WTC11 (cell line): ENCODE results near the gene DESI2.
"Not testable (repeated sequence)": the region's sequence is repeated elsewhere in the genome, so short reads cannot be mapped to it uniquely, and the experiment has no call there.

ENCODE experiments used
- CBFB ChIP-seq: sonication (generic); formaldehyde crosslinking; IDR thresholded peaks from 2 replicates; pipeline ENCODE4 v1.8.1; 2022; ENCODE audit warnings: mild to moderate bottlenecking, low read depth, missing genetic modification reagents
- CREM ChIP-seq: sonication (generic); formaldehyde crosslinking; IDR thresholded peaks from 2 replicates; pipeline ENCODE4 v1.8.1; 2022; ENCODE audit warnings: mild to moderate bottlenecking, missing genetic modification reagents, moderate library complexity
- FOXK1 ChIP-seq: sonication (generic); formaldehyde crosslinking; IDR thresholded peaks from 2 replicates; pipeline ENCODE4 v1.8.0; 2022; ENCODE audit warnings: mild to moderate bottlenecking, moderate library complexity, missing genetic modification reagents
- NR3C1 ChIP-seq: sonication (generic); formaldehyde crosslinking; conservative IDR thresholded peaks from 2 replicates; pipeline ENCODE4 v1.8.1; 2023; ENCODE audit warnings: low read depth, mild to moderate bottlenecking, missing genetic modification reagents
- SMAD4 ChIP-seq: sonication (generic); formaldehyde crosslinking; IDR thresholded peaks from 2 replicates; pipeline ENCODE4 v1.8.0; 2022; ENCODE audit warnings: mild to moderate bottlenecking, missing genetic modification reagents
- ZBTB21 ChIP-seq: sonication (generic); formaldehyde crosslinking; IDR thresholded peaks from 2 replicates; pipeline ENCODE4 v1.8.1; 2023; ENCODE audit warnings: mild to moderate bottlenecking, missing genetic modification reagents, borderline replicate concordance
- TF ChIP-seq, protein P1 (sequence below): fragments of 200-600 bp; IDR thresholded peaks from 2 replicates; pipeline ENCODE4 v1.8.0; 2022; ENCODE audit warnings: antibody characterized with exemption
- TF ChIP-seq, protein P2 (sequence below): sonication (generic); formaldehyde crosslinking; IDR thresholded peaks from 2 replicates; pipeline ENCODE4 v1.8.0; 2023; ENCODE audit warnings: mild to moderate bottlenecking, missing genetic modification reagents
- TF ChIP-seq, protein P3 (sequence below): sonication (generic); formaldehyde crosslinking; IDR thresholded peaks from 2 replicates; pipeline ENCODE4 v1.8.0; 2022; ENCODE audit warnings: mild to moderate bottlenecking, missing genetic modification reagents
- TF ChIP-seq, protein P4 (sequence below): sonication (generic); formaldehyde crosslinking; IDR thresholded peaks from 2 replicates; pipeline ENCODE4 v1.8.1; 2022; ENCODE audit warnings: mild to moderate bottlenecking, missing genetic modification reagents, moderate library complexity, borderline replicate concordance
- TF ChIP-seq, protein P5 (sequence below): sonication (generic); formaldehyde crosslinking; IDR thresholded peaks from 2 replicates; pipeline ENCODE4 v1.8.1; 2023; ENCODE audit warnings: mild to moderate bottlenecking, missing genetic modification reagents, moderate library complexity
- TF ChIP-seq, protein P6 (sequence below): sonication (generic); formaldehyde crosslinking; IDR thresholded peaks from 2 replicates; pipeline ENCODE4 v1.8.0; 2022; ENCODE audit warnings: mild to moderate bottlenecking, missing genetic modification reagents

DNA sequence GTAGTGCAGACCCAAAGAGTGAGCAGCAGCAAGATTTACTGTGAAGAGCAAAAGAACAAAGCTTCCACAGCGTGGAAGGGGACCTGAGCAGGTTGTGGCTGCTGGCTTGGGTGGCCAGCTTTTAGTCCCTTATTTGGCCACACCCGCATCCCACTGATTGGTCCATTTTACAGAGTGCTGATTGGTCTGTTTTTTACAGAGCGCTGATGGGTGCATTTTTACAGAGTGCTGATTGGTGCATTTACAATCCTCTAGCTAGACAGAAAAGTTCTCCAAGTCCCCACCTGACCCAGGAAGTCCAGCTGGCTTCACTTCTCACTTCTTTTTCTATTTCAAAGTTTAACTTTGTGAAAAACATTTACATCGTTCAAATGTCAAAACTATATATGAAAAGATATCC lies 29.2 kb downstream of the DESI2 start:
- TF ChIP-seq, protein P1, sequence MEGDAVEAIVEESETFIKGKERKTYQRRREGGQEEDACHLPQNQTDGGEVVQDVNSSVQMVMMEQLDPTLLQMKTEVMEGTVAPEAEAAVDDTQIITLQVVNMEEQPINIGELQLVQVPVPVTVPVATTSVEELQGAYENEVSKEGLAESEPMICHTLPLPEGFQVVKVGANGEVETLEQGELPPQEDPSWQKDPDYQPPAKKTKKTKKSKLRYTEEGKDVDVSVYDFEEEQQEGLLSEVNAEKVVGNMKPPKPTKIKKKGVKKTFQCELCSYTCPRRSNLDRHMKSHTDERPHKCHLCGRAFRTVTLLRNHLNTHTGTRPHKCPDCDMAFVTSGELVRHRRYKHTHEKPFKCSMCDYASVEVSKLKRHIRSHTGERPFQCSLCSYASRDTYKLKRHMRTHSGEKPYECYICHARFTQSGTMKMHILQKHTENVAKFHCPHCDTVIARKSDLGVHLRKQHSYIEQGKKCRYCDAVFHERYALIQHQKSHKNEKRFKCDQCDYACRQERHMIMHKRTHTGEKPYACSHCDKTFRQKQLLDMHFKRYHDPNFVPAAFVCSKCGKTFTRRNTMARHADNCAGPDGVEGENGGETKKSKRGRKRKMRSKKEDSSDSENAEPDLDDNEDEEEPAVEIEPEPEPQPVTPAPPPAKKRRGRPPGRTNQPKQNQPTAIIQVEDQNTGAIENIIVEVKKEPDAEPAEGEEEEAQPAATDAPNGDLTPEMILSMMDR = not testable (repeated sequence)
- TF ChIP-seq, protein P2, sequence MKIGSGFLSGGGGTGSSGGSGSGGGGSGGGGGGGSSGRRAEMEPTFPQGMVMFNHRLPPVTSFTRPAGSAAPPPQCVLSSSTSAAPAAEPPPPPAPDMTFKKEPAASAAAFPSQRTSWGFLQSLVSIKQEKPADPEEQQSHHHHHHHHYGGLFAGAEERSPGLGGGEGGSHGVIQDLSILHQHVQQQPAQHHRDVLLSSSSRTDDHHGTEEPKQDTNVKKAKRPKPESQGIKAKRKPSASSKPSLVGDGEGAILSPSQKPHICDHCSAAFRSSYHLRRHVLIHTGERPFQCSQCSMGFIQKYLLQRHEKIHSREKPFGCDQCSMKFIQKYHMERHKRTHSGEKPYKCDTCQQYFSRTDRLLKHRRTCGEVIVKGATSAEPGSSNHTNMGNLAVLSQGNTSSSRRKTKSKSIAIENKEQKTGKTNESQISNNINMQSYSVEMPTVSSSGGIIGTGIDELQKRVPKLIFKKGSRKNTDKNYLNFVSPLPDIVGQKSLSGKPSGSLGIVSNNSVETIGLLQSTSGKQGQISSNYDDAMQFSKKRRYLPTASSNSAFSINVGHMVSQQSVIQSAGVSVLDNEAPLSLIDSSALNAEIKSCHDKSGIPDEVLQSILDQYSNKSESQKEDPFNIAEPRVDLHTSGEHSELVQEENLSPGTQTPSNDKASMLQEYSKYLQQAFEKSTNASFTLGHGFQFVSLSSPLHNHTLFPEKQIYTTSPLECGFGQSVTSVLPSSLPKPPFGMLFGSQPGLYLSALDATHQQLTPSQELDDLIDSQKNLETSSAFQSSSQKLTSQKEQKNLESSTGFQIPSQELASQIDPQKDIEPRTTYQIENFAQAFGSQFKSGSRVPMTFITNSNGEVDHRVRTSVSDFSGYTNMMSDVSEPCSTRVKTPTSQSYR (CRISPR knock-in tag) = not testable (repeated sequence)
- TF ChIP-seq NR3C1, CBFB, CREM, FOXK1, ZBTB21, SMAD4 (CRISPR knock-in tag): not testable (repeated sequence)
- TF ChIP-seq, protein P3, sequence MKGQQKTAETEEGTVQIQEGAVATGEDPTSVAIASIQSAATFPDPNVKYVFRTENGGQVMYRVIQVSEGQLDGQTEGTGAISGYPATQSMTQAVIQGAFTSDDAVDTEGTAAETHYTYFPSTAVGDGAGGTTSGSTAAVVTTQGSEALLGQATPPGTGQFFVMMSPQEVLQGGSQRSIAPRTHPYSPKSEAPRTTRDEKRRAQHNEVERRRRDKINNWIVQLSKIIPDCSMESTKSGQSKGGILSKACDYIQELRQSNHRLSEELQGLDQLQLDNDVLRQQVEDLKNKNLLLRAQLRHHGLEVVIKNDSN (CRISPR knock-in tag) = not testable (repeated sequence)
- TF ChIP-seq, protein P4, sequence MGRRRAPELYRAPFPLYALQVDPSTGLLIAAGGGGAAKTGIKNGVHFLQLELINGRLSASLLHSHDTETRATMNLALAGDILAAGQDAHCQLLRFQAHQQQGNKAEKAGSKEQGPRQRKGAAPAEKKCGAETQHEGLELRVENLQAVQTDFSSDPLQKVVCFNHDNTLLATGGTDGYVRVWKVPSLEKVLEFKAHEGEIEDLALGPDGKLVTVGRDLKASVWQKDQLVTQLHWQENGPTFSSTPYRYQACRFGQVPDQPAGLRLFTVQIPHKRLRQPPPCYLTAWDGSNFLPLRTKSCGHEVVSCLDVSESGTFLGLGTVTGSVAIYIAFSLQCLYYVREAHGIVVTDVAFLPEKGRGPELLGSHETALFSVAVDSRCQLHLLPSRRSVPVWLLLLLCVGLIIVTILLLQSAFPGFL = not testable (repeated sequence)
- TF ChIP-seq, protein P5, sequence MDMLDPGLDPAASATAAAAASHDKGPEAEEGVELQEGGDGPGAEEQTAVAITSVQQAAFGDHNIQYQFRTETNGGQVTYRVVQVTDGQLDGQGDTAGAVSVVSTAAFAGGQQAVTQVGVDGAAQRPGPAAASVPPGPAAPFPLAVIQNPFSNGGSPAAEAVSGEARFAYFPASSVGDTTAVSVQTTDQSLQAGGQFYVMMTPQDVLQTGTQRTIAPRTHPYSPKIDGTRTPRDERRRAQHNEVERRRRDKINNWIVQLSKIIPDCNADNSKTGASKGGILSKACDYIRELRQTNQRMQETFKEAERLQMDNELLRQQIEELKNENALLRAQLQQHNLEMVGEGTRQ (CRISPR knock-in tag) = not testable (repeated sequence)
- TF ChIP-seq, protein P6, sequence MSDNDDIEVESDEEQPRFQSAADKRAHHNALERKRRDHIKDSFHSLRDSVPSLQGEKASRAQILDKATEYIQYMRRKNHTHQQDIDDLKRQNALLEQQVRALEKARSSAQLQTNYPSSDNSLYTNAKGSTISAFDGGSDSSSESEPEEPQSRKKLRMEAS (CRISPR knock-in tag) = not testable (repeated sequence)
